Body of pancreas (tissue), 4 donors: ENCODE results near the gene B4GAT1. TPM values are rescaled to one million over a fixed set of nuclear protein-coding genes. Genes with fewer than 3 reads are reported as not detected.

Experiments used
- ATAC-seq: fragments of 150-250 bp; one replicate; pipeline ENCODE4 v1.9.1; 2016
- DNase-seq, 4 donors: peaks; one replicate each; pipeline ENCODE4 v3.0.0-alpha.2; 2019
- H3K27ac ChIP-seq, 4 donors: fragments of 200-600 bp; sonication (generic); 1 replicate in 3 of 4; 2 replicates in 1 of 4; pipeline versions ENCODE4 v1.5.1 to v1.6.1; 2016 to 2019; ENCODE audit warnings: mild to moderate bottlenecking in 1 of 4, mixed read lengths in 1 of 4, moderate library complexity in 1 of 4
- H3K27me3 ChIP-seq, 2 donors: fragments of 200-600 bp; sonication (generic); one replicate each; pipeline ENCODE4 v1.6.0; 2016; ENCODE audit warnings: mild to moderate bottlenecking in 1 of 2
- H3K36me3 ChIP-seq, 2 donors: fragments of 200-600 bp; sonication (generic); replicated peaks in 1 of 2; 2 replicates each; pipeline ENCODE4 v1.5.1; 2016; ENCODE audit warnings: low read depth in 2 of 2; ENCODE audit not compliant: insufficient read depth in 1 of 2
- H3K4me1 ChIP-seq: fragments of 200-600 bp; sonication (generic); one replicate; pipeline ENCODE4 v1.6.0; 2016
- H3K4me3 ChIP-seq, 2 donors: fragments of 200-600 bp; sonication (generic); 1 replicate in 1 of 2; 2 replicates in 1 of 2; pipeline ENCODE4 v1.5.1; 2016 to 2019
- H3K9me3 ChIP-seq, 3 donors: fragments of 200-600 bp; sonication (generic); 1 replicate in 2 of 3; 2 replicates in 1 of 3; pipeline ENCODE4 v1.5.1; 2016
- POLR2A ChIP-seq, 3 donors: fragments of 450-650 bp; IDR thresholded peaks; one replicate each; pipeline ENCODE4 v1.6.1; 2016; ENCODE audit warnings: antibody characterized with exemption in 3 of 3, mild to moderate bottlenecking in 2 of 3
- WGBS, 2 donors: methylation state at CpG; one replicate each; pipeline ENCODE4 v1.1.5; 2017; 5-methylcytosine and 5-hydroxymethylcytosine counted together
- intact Hi-C: fragments of 100-400 bp; cut with DNase I; formaldehyde crosslinking; loops from one replicate; pipeline ENCODE4 v1.15.1; 2023
- total RNA-seq, 2 donors: library from RNA; depleted of rRNA; stranded (reverse); fragments of >200 nt; gene quantifications; one replicate each; pipeline ENCODE4 v1.1.0, GENCODE V29; 2016
- TF ChIP-seq, protein P1 (sequence below), 7 experiments: fragments of 450-650 bp in 4 of 7; fragments of 200-600 bp in 3 of 7; sonication (generic) in 3 of 7; IDR thresholded peaks; one replicate each; pipeline ENCODE4 v1.5.1; 2016 to 2019; ENCODE audit warnings: antibody characterized with exemption in 7 of 7

The B4GAT1 gene
- total RNA-seq, 2 donors from 2014 or later: 17.8 to 20.8 TPM

DNA sequence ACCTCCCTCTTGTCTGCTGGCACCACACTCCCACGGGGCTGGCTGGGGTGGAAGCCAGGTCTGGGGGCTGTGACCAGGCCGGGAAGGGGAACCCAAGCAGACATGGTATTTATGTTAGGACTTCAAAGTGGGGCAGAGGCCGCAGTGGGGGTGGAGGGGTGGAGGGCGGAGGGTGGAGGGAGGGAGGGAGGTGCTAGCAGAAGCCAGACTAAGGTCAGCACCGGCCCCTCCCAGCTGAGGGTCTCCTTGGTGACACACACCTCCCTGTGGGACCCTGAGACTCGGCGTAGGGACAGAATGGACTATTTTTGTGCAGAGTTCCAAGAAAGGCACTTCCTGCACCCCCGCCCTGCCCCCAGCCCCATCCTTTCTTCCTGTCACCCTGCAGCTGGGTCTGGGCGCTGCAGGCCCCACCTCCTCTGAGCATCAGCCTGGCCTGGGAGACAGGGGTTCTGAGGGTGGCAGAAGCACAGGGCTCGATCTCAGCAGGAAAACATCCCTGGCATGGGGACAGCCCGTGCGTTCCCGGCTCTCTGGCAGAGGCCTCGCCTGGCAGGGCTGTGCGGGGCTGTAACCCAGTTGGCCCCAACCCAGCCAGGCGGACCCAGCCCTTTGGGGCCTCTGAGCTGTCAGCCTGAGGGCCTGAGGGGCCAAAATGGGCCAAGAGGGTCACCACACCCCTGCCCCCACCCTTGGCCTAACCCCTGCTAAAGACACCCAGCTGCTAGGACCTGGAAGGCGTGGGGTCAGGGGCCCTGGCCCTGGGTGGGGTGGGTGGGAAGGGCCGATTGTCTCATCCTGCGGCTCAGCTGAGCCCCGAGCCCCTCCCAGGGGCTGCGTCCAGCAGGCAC, 20.9 kb downstream of the B4GAT1 start:
- ATAC-seq: no peak

DNA sequence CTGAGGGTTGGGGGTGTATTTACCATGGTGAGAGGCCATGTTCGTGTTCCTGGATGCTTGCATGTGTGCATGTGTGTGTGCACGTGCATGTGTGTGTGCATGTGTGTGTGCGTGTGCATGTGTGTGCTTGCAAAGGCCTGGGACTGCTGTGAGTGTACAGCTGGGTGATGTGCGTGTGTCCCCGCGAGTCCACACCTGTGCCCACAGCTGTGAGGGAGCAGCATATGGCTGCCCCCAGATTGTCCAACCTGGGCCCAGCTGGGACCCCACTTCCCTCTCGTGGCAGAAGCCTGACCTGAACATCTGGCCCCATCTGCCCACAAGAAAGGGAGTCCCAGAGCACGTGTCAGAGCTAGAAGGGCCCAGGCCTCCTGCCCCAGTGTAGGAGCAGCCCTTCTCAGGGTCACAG, 22.2 kb downstream of the B4GAT1 start:
- TF ChIP-seq POLR2A (IDR thresholded peaks at IDR 0.05): no peak
- TF ChIP-seq, protein P1, sequence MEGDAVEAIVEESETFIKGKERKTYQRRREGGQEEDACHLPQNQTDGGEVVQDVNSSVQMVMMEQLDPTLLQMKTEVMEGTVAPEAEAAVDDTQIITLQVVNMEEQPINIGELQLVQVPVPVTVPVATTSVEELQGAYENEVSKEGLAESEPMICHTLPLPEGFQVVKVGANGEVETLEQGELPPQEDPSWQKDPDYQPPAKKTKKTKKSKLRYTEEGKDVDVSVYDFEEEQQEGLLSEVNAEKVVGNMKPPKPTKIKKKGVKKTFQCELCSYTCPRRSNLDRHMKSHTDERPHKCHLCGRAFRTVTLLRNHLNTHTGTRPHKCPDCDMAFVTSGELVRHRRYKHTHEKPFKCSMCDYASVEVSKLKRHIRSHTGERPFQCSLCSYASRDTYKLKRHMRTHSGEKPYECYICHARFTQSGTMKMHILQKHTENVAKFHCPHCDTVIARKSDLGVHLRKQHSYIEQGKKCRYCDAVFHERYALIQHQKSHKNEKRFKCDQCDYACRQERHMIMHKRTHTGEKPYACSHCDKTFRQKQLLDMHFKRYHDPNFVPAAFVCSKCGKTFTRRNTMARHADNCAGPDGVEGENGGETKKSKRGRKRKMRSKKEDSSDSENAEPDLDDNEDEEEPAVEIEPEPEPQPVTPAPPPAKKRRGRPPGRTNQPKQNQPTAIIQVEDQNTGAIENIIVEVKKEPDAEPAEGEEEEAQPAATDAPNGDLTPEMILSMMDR (IDR thresholded peaks at IDR 0.05): no peak
- DNase-seq: no peak
- 71 to 79% methylated on average over 7 of the region's 8 CpGs for WGBS, 2 donors
- Histone ChIP-seq H3K27ac (peak overlapping the region in 1 of 4 donors; percentile 43), H3K36me3 (no peaks in the 10 kb centered on the region), H3K27me3 (no peaks in the 10 kb centered on the region), H3K4me1 (peaks cover 11% of the 10 kb centered on the region), H3K9me3 (no peaks in the 10 kb centered on the region), H3K4me3 (no peak overlapping the region)
- no peak for ATAC-seq
- intact Hi-C loops: no loop called here

More for the DNA sequence above, 20.9 kb downstream of the B4GAT1 start:
- no peaks in the 10 kb centered on the region for H3K36me3 ChIP-seq
- H3K4me1 ChIP-seq: peaks cover 11% of the 10 kb centered on the region
- DNase-seq: no peak
- H3K4me3 ChIP-seq: no peak overlapping the region
- TF ChIP-seq, protein P1 (IDR thresholded peaks at IDR 0.05): no peak
- no peak for TF ChIP-seq POLR2A (IDR thresholded peaks at IDR 0.05)
- intact Hi-C loops: no loop called here
- H3K27ac ChIP-seq: peak overlapping the region in 1 of 4 donors; percentile 43
- H3K27me3 ChIP-seq: no peaks in the 10 kb centered on the region
- no peaks in the 10 kb centered on the region for H3K9me3 ChIP-seq
- 52 to 62% methylated on average over 9 to 21 of the region's 21 CpGs for WGBS, 2 donors

DNA sequence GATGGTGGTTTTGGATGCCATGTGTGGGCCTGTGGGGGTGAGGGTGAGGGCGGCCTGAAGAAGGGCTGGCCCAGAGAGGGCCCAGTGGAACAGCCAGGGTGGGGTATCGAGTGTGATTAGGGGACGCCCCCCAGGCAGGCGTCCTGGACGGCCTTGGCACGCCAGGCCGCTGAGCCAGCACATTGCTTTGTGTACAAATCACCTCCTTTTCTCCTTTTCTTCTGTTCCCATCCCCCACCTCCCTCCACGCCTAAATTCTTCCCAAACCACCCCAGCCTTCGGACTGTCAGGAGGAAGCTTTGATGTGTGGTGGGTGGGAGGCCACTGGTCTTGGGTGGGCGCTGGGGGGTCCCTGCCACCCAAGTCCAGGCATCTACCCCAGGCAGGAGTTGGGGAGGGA, 22.8 kb downstream of the B4GAT1 start:
- intact Hi-C loops: no loop called here
- ATAC-seq (no peak), DNase-seq (no peak)
- no peaks in the 10 kb centered on the region for H3K9me3 ChIP-seq
- H3K4me1 ChIP-seq: peaks cover 11% of the 10 kb centered on the region
- 59 to 67% methylated on average over 9 to 10 of the region's 10 CpGs for WGBS, 2 donors
- no peaks in the 10 kb centered on the region for H3K36me3 ChIP-seq
- H3K27ac ChIP-seq: no peak overlapping the region
- no peaks in the 10 kb centered on the region for H3K27me3 ChIP-seq
- no peak overlapping the region for H3K4me3 ChIP-seq
- TF ChIP-seq, protein P1 (IDR thresholded peaks at IDR 0.05): no peak
- no peak for TF ChIP-seq POLR2A (IDR thresholded peaks at IDR 0.05)

DNA sequence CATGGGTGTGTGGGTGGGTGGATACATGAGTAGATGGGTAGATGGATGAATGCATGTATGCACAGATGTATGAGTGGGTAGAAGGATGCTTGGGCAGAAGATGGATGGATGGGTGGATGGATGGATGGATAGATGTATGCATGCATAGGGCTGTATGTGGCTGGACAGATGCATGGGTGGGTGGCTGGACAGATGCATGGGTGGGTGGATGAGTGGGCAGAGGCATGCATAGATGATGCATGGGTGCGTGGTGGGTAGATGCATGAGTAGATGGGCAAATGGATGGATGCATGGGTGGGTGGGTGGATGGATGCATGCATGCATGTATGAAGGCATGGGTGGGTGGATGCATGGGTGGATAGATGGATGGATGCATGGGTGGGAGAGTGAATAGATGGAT, 23.7 kb downstream of the B4GAT1 start:
- no peak for TF ChIP-seq POLR2A (IDR thresholded peaks at IDR 0.05)
- TF ChIP-seq, protein P1 (IDR thresholded peaks at IDR 0.05): no peak
- H3K4me3 ChIP-seq: no peak overlapping the region
- DNase-seq: no peak
- H3K9me3 ChIP-seq: no peaks in the 10 kb centered on the region
- H3K27ac ChIP-seq: no peak overlapping the region
- WGBS, 2 donors: 95 to 100% methylated on average over 1 of the region's 1 CpG
- no peak for ATAC-seq
- intact Hi-C loops: no loop called here
- peaks cover 8% of the 10 kb centered on the region for H3K4me1 ChIP-seq
- H3K27me3 ChIP-seq: no peaks in the 10 kb centered on the region
- H3K36me3 ChIP-seq: no peaks in the 10 kb centered on the region
